ENCODE data around the gene GCC2. TPM values are rescaled to one million over a fixed set of nuclear protein-coding genes. Genes with fewer than 3 reads are reported as not detected.
"Not testable (repeated sequence)": the region's sequence is repeated elsewhere in the genome, so short reads cannot be mapped to it uniquely, and the experiment has no call there.

The GCC2 gene
- total RNA-seq, 1 donor from 2014 or later = 30.0 TPM

DNA sequence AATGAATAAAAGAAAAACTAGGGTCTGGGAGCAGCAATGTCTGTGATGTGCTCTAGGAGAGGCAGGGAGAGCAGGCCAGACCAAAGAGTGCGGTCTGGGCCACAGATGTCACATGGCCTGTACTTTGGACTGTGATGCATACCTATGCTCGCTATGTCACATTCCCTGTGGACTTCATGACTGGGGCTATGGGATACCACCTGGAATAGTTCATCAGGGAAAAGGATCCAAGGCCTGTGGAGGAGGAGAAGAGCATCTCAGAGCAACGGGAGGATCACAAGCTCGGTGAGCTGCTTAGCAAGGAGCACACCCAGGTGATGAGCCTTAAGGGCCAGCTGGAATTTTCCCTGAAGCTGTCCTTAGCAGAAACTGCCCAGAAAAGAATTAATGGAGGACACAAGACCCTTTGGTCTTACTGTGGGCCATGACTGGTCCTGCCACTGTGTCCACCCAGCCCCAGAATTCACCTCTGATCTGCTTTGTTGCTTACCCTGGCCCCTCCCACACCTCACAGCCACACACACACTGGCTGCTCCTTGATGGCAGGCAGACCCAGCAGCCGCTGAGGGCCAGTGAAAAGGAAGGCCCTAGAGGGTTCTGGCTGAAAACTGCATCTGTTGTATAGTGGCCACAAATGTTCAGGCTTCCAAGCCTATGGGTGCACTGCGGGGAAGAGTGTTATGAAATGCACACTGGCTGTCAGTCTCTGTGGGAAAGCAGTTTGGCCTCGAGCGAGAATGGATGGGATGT, 25.3 kb upstream of the GCC2 start:
- TF ChIP-seq, protein P1, sequence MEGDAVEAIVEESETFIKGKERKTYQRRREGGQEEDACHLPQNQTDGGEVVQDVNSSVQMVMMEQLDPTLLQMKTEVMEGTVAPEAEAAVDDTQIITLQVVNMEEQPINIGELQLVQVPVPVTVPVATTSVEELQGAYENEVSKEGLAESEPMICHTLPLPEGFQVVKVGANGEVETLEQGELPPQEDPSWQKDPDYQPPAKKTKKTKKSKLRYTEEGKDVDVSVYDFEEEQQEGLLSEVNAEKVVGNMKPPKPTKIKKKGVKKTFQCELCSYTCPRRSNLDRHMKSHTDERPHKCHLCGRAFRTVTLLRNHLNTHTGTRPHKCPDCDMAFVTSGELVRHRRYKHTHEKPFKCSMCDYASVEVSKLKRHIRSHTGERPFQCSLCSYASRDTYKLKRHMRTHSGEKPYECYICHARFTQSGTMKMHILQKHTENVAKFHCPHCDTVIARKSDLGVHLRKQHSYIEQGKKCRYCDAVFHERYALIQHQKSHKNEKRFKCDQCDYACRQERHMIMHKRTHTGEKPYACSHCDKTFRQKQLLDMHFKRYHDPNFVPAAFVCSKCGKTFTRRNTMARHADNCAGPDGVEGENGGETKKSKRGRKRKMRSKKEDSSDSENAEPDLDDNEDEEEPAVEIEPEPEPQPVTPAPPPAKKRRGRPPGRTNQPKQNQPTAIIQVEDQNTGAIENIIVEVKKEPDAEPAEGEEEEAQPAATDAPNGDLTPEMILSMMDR (IDR thresholded peaks at IDR 0.05) = no peak
- TF ChIP-seq POLR2AphosphoS5 (IDR thresholded peaks at IDR 0.05; ENCODE audit: insufficient read depth in 1 of 2, low read depth in 1 of 2) = no peak
- TF ChIP-seq POLR2A (IDR thresholded peaks at IDR 0.05) = no peak
- no peaks in the 10 kb centered on the region for H3K27me3 ChIP-seq
- H3K4me3 ChIP-seq = no peak overlapping the region
- intact Hi-C loops (cut with DNase I) = no loop called here
- H3K27ac ChIP-seq = no peak overlapping the region
- no peaks in the 10 kb centered on the region for H3K4me1 ChIP-seq
- DNase-seq (ENCODE audit: extremely low spot score in 2 of 2) = no peak
- H3K9me3 ChIP-seq = no peaks in the 10 kb centered on the region
- no peaks in the 10 kb centered on the region for H3K36me3 ChIP-seq

DNA sequence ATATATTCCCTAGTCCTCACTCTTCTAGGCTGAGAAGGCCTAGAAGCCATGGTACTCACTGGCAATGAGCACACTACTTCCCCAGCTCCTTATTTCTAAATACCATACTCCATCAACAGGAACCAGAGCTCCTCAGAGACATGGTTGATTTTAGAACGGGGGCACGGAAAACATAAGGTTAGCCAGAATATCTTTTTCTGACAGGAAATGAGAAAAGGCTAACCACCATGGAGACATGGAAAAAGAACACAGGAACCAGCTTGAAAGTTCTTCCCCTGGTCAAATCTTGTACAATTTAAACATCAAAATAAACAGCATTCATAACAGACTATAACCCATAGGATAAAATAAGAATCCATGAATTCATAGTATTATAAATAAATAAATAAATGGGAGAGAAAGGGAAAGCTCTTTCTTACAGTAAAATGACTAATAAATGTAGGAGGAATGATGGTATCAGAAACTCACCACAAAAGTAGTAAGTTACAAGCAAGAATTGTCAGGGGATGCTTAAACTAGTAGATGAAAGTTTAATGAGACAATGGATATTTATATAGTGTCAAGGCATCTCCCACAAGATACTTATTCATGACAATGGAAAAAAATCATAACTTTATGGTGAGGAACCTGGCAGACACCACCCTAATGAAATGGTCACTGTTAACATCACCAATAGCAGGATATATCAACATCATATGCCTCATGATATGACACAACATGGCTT, 20.6 kb upstream of the GCC2 start:
- H3K27ac ChIP-seq = no peak overlapping the region
- TF ChIP-seq POLR2A (IDR thresholded peaks at IDR 0.05) (no peak), POLR2AphosphoS5 (IDR thresholded peaks at IDR 0.05; ENCODE audit: insufficient read depth in 1 of 2, low read depth in 1 of 2) (no peak)
- TF ChIP-seq, protein P1 (IDR thresholded peaks at IDR 0.05) = no peak
- no peak for DNase-seq (ENCODE audit: extremely low spot score in 2 of 2)
- H3K36me3 ChIP-seq = no peaks in the 10 kb centered on the region
- H3K27me3 ChIP-seq = no peaks in the 10 kb centered on the region
- intact Hi-C loops (cut with DNase I) = no loop called here
- no peak overlapping the region for H3K4me3 ChIP-seq
- H3K9me3 ChIP-seq = no peaks in the 10 kb centered on the region
- H3K4me1 ChIP-seq = no peaks in the 10 kb centered on the region

DNA sequence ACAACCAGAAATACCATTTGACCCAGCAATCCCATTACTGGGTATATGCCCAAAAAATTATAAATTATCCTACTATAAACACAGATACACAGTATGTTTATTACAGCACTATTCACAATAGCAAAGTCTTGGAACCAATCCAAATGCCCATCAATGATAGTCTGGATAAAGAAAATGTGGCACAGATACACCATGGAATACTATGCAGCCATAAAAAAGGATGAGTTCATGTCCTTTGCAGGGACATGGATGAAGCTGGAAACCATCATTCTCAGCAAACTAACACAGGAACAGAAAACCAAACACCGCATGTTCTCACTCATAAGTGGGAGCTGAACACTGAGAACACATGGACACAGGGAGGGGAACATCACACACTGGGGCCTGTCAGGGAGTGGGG, 13.4 kb upstream of the GCC2 start:
- H3K4me1 ChIP-seq; H3K9me3 ChIP-seq; H3K36me3 ChIP-seq; intact Hi-C loops (cut with DNase I); DNase-seq (ENCODE audit: extremely low spot score in 2 of 2); H3K4me3 ChIP-seq; H3K27me3 ChIP-seq; H3K27ac ChIP-seq: not testable (repeated sequence)

DNA sequence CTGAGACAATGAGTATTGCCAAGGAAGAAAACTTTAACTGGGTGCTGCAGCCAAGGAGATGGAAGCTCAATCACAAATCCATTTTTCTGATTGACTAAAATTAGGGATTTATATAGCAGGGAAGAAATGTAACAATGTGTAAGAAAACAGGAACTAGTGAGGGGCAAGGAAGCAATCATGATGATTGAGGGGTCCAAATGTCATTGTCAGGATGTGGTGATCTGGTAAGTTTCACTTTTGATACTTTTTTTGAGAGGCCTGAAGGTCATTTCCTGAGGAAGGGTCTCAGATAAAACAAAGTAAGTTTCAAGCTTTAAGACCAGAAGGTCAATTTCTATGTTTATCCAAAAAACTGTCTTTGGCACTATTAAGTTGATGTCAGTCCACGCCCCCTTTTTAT, 12.0 kb upstream of the GCC2 start:
- no peak for DNase-seq (ENCODE audit: extremely low spot score in 2 of 2)
- Histone ChIP-seq H3K4me3 (no peak overlapping the region), H3K4me1 (no peaks in the 10 kb centered on the region), H3K27me3 (no peaks in the 10 kb centered on the region), H3K36me3 (no peaks in the 10 kb centered on the region), H3K27ac (no peak overlapping the region), H3K9me3 (no peaks in the 10 kb centered on the region)
- TF ChIP-seq POLR2A (IDR thresholded peaks at IDR 0.05) = no peak
- intact Hi-C loops (cut with DNase I) = no loop called here

DNA sequence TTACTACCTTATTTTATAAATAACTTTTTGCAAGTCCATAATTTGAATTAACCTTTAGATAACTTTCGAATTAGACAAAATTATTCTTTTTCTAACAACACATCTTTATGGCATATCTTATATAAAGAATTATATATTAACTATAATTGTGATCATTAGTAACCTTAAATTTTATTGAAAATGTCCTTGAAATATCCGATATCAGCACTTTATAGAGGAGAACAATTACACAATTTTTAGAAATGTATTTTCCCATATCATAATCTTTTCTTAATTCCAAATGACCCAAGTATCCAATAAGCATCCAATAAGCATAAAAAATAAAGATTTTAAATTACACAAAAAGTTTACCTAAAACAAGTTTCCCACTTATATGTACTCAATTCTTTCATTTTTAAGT, 7.3 kb upstream of the GCC2 start:
- no peak for DNase-seq (ENCODE audit: extremely low spot score in 2 of 2)
- Histone ChIP-seq H3K36me3 (no peaks in the 10 kb centered on the region), H3K9me3 (no peaks in the 10 kb centered on the region), H3K4me3 (no peak overlapping the region), H3K27me3 (no peaks in the 10 kb centered on the region), H3K27ac (no peak overlapping the region), H3K4me1 (no peaks in the 10 kb centered on the region)
- no peak for TF ChIP-seq POLR2AphosphoS5 (IDR thresholded peaks at IDR 0.05; ENCODE audit: insufficient read depth in 1 of 2, low read depth in 1 of 2)
- intact Hi-C loops (cut with DNase I) = no loop called here

DNA sequence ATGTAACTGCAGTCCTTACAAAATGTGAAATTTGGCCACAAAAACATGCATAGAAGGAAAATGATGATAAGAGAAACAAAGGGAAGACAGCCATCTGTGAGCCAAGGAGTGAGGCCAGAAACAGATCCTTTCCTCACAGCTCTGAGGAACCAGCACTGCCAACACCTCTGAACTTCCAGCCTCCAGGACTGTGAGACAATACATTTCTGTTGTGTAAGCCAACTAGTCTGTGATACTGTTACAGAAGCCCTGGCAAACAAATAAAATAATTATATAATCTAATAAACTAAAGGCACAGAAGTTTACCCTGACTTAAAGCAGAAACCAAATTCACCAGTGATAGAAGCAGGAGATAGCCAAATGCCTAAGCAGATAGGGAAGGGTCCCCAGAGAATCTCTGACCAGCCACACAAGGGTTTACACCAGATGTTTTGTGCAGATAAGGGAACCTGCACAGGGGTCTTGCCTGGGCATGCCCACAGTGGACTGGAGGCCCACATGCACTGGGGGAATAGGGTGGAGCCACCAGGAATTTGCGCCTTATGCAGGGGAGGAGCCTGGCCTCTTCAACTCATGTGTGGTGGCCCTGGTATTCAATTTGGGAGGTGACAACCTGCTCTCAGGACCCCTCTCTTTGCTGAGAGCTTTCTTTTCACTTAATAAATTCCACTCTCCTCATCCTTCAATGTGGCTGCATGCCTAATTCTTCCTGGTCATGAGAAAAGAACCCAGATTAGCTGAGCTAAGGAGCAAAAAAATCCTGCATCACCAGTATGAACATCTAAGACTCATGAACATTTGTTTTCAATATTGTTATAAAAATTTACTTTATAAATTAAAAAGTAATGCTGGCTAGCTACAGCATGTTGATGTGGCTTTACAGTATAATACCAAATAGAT, 3.8 kb upstream of the GCC2 start:
- Histone ChIP-seq H3K27me3 (no peaks in the 10 kb centered on the region), H3K36me3 (no peaks in the 10 kb centered on the region), H3K4me3 (no peak overlapping the region), H3K27ac (no peak overlapping the region), H3K4me1 (peaks cover 17% of the 10 kb centered on the region), H3K9me3 (no peaks in the 10 kb centered on the region)
- TF ChIP-seq POLR2A (IDR thresholded peaks at IDR 0.05) = no peak
- no peak for TF ChIP-seq POLR2AphosphoS5 (IDR thresholded peaks at IDR 0.05; ENCODE audit: insufficient read depth in 1 of 2, low read depth in 1 of 2)
- TF ChIP-seq, protein P1 (IDR thresholded peaks at IDR 0.05) = no peak
- intact Hi-C loops (cut with DNase I) = no loop called here
- DNase-seq (ENCODE audit: extremely low spot score in 2 of 2) = no peak

All from vagina (tissue), 2 donors.